Measurements from ENCODE around the gene NR1I3. TPM values are rescaled to one million over a fixed set of nuclear protein-coding genes. Genes with fewer than 3 reads are reported as not detected.

NR1I3 gene
- total RNA-seq, 4 donors from 2014 or later, result not detected

GRCh38 chr1:161198194-161198896 is 39.7 kb downstream of the NR1I3 start:
- Histone ChIP-seq H3K36me3 (peaks cover 0 to 4% of the 10 kb centered on the region in 2 donors), H3K4me1 (peaks cover 0 to 91% (median 46%) of the 10 kb centered on the region in 3 donors), H3K27ac (peak overlapping the region; percentile 2 to 96 (median 95)), H3K27me3 (no peaks in the 10 kb centered on the region), H3K9me3 (no peaks in the 10 kb centered on the region), H3K4me3 (peak overlapping the region; percentile 0 to 50)
- no peak for TF ChIP-seq POLR2AphosphoS5 (IDR thresholded peaks at IDR 0.05)
- no peak for ATAC-seq
- no CpG with 5 or more reads among the region's 20 CpGs for WGBS, 2 donors (ENCODE audit: low coverage in 1 of 2)

- Histone ChIP-seq H3K9me3 (no peaks in the 10 kb centered on the region), H3K27ac (peak overlapping the region in 3 of 4 donors; percentile 94 to 96 (median 96)), H3K27me3 (no peaks in the 10 kb centered on the region), H3K36me3 (peaks cover 0 to 3% of the 10 kb centered on the region in 2 donors), H3K4me1 (peaks cover 0 to 91% (median 46%) of the 10 kb centered on the region in 3 donors), H3K4me3 (peak overlapping the region in 1 of 2 donors; percentile 50)
- WGBS, 2 donors (ENCODE audit: low coverage in 1 of 2), result 41 to 43% methylated on average over 4 to 5 of the region's 11 CpGs
- TF ChIP-seq CTCF (IDR thresholded peaks at IDR 0.05), result no peak
- ATAC-seq, result no peak
Observed at GRCh38 chr1:161197560-161198193, 40.3 kb downstream of the NR1I3 start.

GRCh38 chr1:161196521-161197451 is 41.2 kb downstream of the NR1I3 start:
- no peaks in the 10 kb centered on the region for H3K9me3 ChIP-seq
- no peak for ATAC-seq
- peaks cover 0 to 8% of the 10 kb centered on the region in 2 donors for H3K36me3 ChIP-seq
- peak overlapping the region in 3 of 4 donors; percentile 94 to 96 (median 96) for H3K27ac ChIP-seq
- H3K4me3 ChIP-seq, result peak overlapping the region in 1 of 2 donors; percentile 50
- H3K4me1 ChIP-seq, result peaks cover 0 to 95% (median 46%) of the 10 kb centered on the region in 3 donors
- 19 to 27% methylated on average over 3 to 7 of the region's 27 CpGs for WGBS, 2 donors (ENCODE audit: low coverage in 1 of 2)
- TF ChIP-seq POLR2AphosphoS5 (IDR thresholded peaks at IDR 0.05) (no peak), CTCF (IDR thresholded peaks at IDR 0.05) (no peak), POLR2A (IDR thresholded peaks at IDR 0.05) (no peak), EP300 (IDR thresholded peaks at IDR 0.05) (no peak)
- no peaks in the 10 kb centered on the region for H3K27me3 ChIP-seq

GRCh38 chr1:161196111-161196510 is 41.9 kb downstream of the NR1I3 start:
- H3K27me3 ChIP-seq, result no peaks in the 10 kb centered on the region
- H3K36me3 ChIP-seq, result peaks cover 0 to 14% of the 10 kb centered on the region in 2 donors
- peaks cover 0 to 89% (median 42%) of the 10 kb centered on the region in 3 donors for H3K4me1 ChIP-seq
- peak overlapping the region in 1 of 2 donors; percentile 50 for H3K4me3 ChIP-seq
- no peak for ATAC-seq
- 89 to 100% methylated on average over 1 to 4 of the region's 7 CpGs for WGBS, 2 donors (ENCODE audit: low coverage in 1 of 2)
- TF ChIP-seq POLR2AphosphoS5 (IDR thresholded peaks at IDR 0.05) (no peak), EP300 (IDR thresholded peaks at IDR 0.05) (no peak), CTCF (IDR thresholded peaks at IDR 0.05) (no peak), POLR2A (IDR thresholded peaks at IDR 0.05) (no peak)
- H3K9me3 ChIP-seq, result no peaks in the 10 kb centered on the region
- H3K27ac ChIP-seq, result peak overlapping the region in 3 of 4 donors; percentile 94 to 96 (median 96)

GRCh38 chr1:161195171-161195570 is 42.8 kb downstream of the NR1I3 start:
- Histone ChIP-seq H3K36me3 (peaks cover 0 to 19% of the 10 kb centered on the region in 2 donors), H3K27ac (peak overlapping the region in 1 of 4 donors; percentile 3), H3K4me1 (peaks cover 0 to 83% (median 34%) of the 10 kb centered on the region in 3 donors), H3K9me3 (no peaks in the 10 kb centered on the region), H3K4me3 (peak overlapping the region in 1 of 2 donors; percentile 50), H3K27me3 (peaks cover 4% of the 10 kb centered on the region)
- TF ChIP-seq POLR2A (IDR thresholded peaks at IDR 0.05) (no peak), CTCF (IDR thresholded peaks at IDR 0.05) (no peak), EP300 (IDR thresholded peaks at IDR 0.05) (no peak), POLR2AphosphoS5 (IDR thresholded peaks at IDR 0.05) (no peak)
- WGBS, 2 donors (ENCODE audit: low coverage in 1 of 2), result 80 to 100% methylated on average over 1 to 2 of the region's 4 CpGs
- no peak for ATAC-seq

Measured in gastroesophageal sphincter (tissue), 4 donors.